Globus pallidus (tissue), 1 donor: ENCODE measurements around the gene ATP13A4.

Experiments
- DNase-seq: peaks from one replicate; pipeline ENCODE4 v3.0.0-alpha.2; 2015; ENCODE audit warnings: low spot score

ATP13A4 gene

GRCh38 chr3:193491026-193491425 is 63.7 kb downstream of the ATP13A4 start:
- DNase-seq: no peak

GRCh38 chr3:193490580-193490979 is 64.1 kb downstream of the ATP13A4 start:
- DNase-seq: no peak

- DNase-seq: no peak
Measured at GRCh38 chr3:193489949-193490348, 64.7 kb downstream of the ATP13A4 start.

DNA sequence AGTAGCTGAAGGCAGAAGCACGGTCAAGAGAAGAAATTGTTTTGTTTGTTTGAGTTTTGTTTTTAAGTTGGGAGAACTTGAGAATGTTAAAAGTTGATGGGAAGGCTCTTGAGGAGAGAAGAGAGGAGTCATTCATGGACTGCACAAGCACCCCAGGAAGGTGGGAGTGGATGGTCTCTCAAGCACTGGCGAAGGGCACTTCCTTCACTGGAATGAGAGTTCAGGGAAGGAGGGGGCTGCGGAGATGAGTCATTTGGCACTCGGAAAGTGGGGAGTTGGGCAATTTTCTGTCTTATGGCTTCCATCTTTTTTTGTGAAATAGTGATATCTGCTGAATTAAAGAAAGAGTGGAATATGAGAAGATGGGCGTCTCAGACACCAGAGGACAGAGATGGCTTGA is 66.0 kb downstream of the ATP13A4 start:
- no peak for DNase-seq

- no peak for DNase-seq
Measured at GRCh38 chr3:193483988-193484539, 70.6 kb downstream of the ATP13A4 start.

- no peak for DNase-seq
Measured at GRCh38 chr3:193481436-193481835, 73.3 kb downstream of the ATP13A4 start.

GRCh38 chr3:193474446-193474845 is 80.2 kb downstream of the ATP13A4 start:
- no peak for DNase-seq

DNA sequence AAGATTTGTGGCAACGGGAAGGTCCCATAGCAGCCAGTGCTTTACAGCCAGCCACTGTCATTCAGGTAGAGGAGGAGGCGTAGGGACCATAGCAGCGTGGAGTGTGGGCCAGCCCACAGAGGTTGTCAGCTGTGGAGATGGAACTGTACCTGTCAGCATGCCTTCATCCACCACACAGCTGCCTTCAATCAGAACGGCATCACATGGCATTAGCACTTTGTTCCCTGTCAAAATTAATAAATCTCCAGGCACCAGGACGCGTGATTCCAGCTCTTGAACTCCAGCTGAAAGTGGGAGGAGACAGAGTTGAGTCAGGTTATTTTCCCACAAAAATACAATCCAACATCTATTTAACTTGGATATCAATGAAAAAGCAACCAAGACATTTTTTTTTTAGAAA is 84.0 kb downstream of the ATP13A4 start:
- DNase-seq: no peak

GRCh38 chr3:193465992-193466608 is 88.6 kb downstream of the ATP13A4 start:
- DNase-seq: no peak

- DNase-seq: no peak
Measured at GRCh38 chr3:193464889-193465288, 89.8 kb downstream of the ATP13A4 start.

DNA sequence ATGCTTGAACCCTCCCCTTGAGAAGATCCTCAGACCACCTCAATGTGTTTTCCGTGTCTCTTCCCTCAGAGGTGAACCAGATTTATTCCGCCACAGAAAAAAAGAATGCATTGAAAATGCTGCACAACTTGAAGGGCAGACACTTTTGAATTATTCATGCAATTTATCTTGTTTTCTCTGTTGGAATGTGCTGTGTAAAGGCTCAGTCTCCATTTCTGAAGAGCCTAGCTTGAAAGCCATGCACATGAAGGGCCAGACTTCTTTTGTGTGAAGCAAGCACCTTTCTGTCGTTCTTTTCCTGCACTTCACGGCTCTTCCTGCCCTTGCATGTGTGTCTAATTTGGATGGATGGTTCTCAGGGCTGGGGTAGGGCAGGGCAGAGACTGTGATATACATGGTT is 97.2 kb downstream of the ATP13A4 start:
- DNase-seq: no peak

DNA sequence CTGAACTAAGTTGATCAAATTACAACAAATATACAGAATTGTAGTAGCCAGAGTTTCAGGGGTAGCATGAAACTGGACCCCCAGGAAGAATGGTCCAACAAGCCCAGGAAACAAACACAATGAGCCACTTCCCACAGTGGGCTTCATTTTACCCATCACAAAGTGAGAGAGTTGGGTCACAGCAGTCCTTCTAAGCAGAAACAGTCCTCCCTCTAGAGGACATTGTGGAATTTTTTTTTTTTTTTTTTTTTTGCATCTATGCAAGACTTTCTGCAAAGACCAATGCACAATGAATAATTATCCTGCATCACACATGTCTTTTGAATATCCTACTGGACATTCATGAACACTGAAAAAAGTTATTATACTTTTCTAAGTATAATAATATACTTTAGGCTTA is 102.4 kb downstream of the ATP13A4 start:
- DNase-seq: peak; percentile 5

- no peak for DNase-seq
Measured at GRCh38 chr3:193451902-193452301, 102.8 kb downstream of the ATP13A4 start.

GRCh38 chr3:193446965-193447602 is 107.6 kb downstream of the ATP13A4 start:
- DNase-seq: no peak

GRCh38 chr3:193439423-193439822 is 115.3 kb downstream of the ATP13A4 start:
- DNase-seq: no peak

- no peak for DNase-seq
Measured at GRCh38 chr3:193418576-193419373, 135.9 kb downstream of the ATP13A4 start.

GRCh38 chr3:193416629-193417028 is 138.1 kb downstream of the ATP13A4 start:
- no peak for DNase-seq

GRCh38 chr3:193407688-193408087 is 147.0 kb downstream of the ATP13A4 start:
- DNase-seq: no peak

DNA sequence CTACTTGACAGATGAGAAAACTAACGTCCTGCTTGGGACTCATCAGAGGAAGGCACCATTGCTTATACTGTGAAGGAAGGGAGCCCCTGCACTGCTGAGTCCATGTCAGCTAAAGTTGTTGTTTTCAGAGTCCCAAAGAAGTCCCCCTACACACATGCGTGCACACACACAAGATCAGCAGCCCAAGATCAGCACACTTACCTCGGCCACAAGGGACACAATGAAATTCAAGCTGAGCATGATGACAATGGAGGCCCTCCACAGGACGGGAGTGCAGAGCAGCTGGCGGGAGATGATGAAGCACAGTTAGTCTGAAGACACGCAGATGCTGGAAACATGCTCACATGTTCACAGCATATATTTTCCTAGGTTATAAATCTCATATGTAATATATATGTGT is 147.6 kb downstream of the ATP13A4 start:
- no peak for DNase-seq

GRCh38 chr3:193403307-193403706 is 151.4 kb downstream of the ATP13A4 start:
- no peak for DNase-seq

- DNase-seq: peak; percentile 22
Measured at GRCh38 chr3:193400304-193400703, 154.4 kb downstream of the ATP13A4 start.

GRCh38 chr3:193396451-193397244 is 158.0 kb downstream of the ATP13A4 start:
- DNase-seq: no peak
